HepG2 (cell line): Measurements from ENCODE around the gene CLIP2. TPM values are rescaled to one million over a fixed set of nuclear protein-coding genes. Genes with fewer than 3 reads are reported as not detected.

Experiments
- AFF4 ChIP-seq: sonication (generic); formaldehyde crosslinking; IDR thresholded peaks from 2 replicates; pipeline ENCODE4 v1.4.0; 2020; ENCODE audit warnings: missing genetic modification reagents
- CREBL2 ChIP-seq: sonication (generic); formaldehyde crosslinking; IDR thresholded peaks from 2 replicates; pipeline ENCODE4 v1.8.1; 2023; ENCODE audit warnings: missing genetic modification reagents, mild to moderate bottlenecking, borderline replicate concordance
- DR1 ChIP-seq: sonication (generic); formaldehyde crosslinking; IDR thresholded peaks from 2 replicates; pipeline ENCODE4 v1.8.0; 2021; ENCODE audit warnings: mild to moderate bottlenecking, missing genetic modification reagents, inconsistent platforms
- GATA4 ChIP-seq: sonication (generic); IDR thresholded peaks from 2 replicates; pipeline ENCODE4 v1.6.1; 2016; ENCODE audit warnings: antibody characterized with exemption, low read depth, borderline replicate concordance
- KAT2B ChIP-seq: fragments of 150-350 bp; IDR thresholded peaks from 2 replicates; pipeline ENCODE4 v1.6.1; 2014; ENCODE audit warnings: low read depth, low read length, borderline replicate concordance
- NR0B2 ChIP-seq: sonication (generic); formaldehyde crosslinking; IDR thresholded peaks from 2 replicates; pipeline ENCODE4 v1.4.0; 2020; ENCODE audit warnings: mild to moderate bottlenecking, missing genetic modification reagents
- NR2F2 ChIP-seq: IDR thresholded peaks from 2 replicates; pipeline ENCODE4 v1.6.1; 2012; ENCODE audit warnings: low read depth, inconsistent platforms, borderline replicate concordance
- PAF1 ChIP-seq: IDR thresholded peaks from 2 replicates; pipeline ENCODE4 v1.6.1; 2016; ENCODE audit warnings: missing genetic modification reagents, missing compliant biosample characterization
- PHF8 ChIP-seq: sonication (generic); formaldehyde crosslinking; IDR thresholded peaks from 2 replicates; pipeline ENCODE4 v1.5.0; 2020; ENCODE audit warnings: missing genetic modification reagents
- RAD21 ChIP-seq: fragments of 450-650 bp; formaldehyde crosslinking; IDR thresholded peaks from 2 replicates; pipeline ENCODE4 v1.5.0; 2020; ENCODE audit warnings: mild to moderate bottlenecking
- RARA ChIP-seq: IDR thresholded peaks from 2 replicates; pipeline ENCODE4 v1.6.1; 2016; ENCODE audit warnings: missing genetic modification reagents, missing compliant biosample characterization
- RBM39 ChIP-seq: fragments of 200-400 bp; formaldehyde crosslinking; IDR thresholded peaks from one replicate; pipeline ENCODE4 v1.6.1; 2018; ENCODE audit warnings: antibody characterized with exemption, mild to moderate bottlenecking, low read depth, low read length; ENCODE audit not compliant: poor library complexity, severe bottlenecking
- RELA ChIP-seq: sonication (generic); formaldehyde crosslinking; IDR thresholded peaks from 2 replicates; pipeline ENCODE4 v1.4.0; 2020; ENCODE audit warnings: missing genetic modification reagents
- ZBTB20 ChIP-seq: sonication (generic); formaldehyde crosslinking; IDR thresholded peaks from 2 replicates; pipeline ENCODE4 v1.8.1; 2023; ENCODE audit warnings: missing genetic modification reagents, low read depth, mild to moderate bottlenecking, borderline replicate concordance
- ZBTB7B ChIP-seq: sonication (generic); formaldehyde crosslinking; IDR thresholded peaks from 2 replicates; pipeline ENCODE4 v1.4.0; 2020; ENCODE audit warnings: missing genetic modification reagents
- ZFP41 ChIP-seq: sonication (generic); formaldehyde crosslinking; IDR thresholded peaks from 2 replicates; pipeline ENCODE4 v1.4.0; 2020; ENCODE audit warnings: mild to moderate bottlenecking, missing genetic modification reagents, borderline replicate concordance
- ZNF124 ChIP-seq: sonication (generic); formaldehyde crosslinking; IDR thresholded peaks from 2 replicates; pipeline ENCODE4 v1.4.0; 2020; ENCODE audit warnings: missing genetic modification reagents
- ZNF431 ChIP-seq: sonication (generic); formaldehyde crosslinking; IDR thresholded peaks from 2 replicates; pipeline ENCODE4 v1.9.0; 2022; ENCODE audit warnings: missing genetic modification reagents, low read depth, mild to moderate bottlenecking, borderline replicate concordance
- ZNF652 ChIP-seq: IDR thresholded peaks from 2 replicates; pipeline ENCODE4 v1.6.1; 2016; ENCODE audit warnings: low read depth, borderline replicate concordance
- ZNF678 ChIP-seq: sonication (generic); formaldehyde crosslinking; IDR thresholded peaks from 2 replicates; pipeline ENCODE4 v1.4.0; 2020; ENCODE audit warnings: mild to moderate bottlenecking, missing genetic modification reagents
- ZNF746 ChIP-seq: sonication (generic); formaldehyde crosslinking; IDR thresholded peaks from 2 replicates; pipeline ENCODE4 v1.8.0; 2022; ENCODE audit warnings: mild to moderate bottlenecking, missing genetic modification reagents
- ZNF777 ChIP-seq: sonication (generic); formaldehyde crosslinking; IDR thresholded peaks from 2 replicates; pipeline ENCODE4 v1.4.0; 2020; ENCODE audit warnings: missing genetic modification reagents
- polyA plus RNA-seq, 8 experiments: library from polyadenylated mRNA; depleted of rRNA in 3 of 8; stranded (reverse) in 7 of 8; unstranded in 1 of 8; fragments of >200 nt; fragmentation: Illumina TruSeq in 4 of 8; extraction: Trizol in 4 of 8; gene quantifications; 2 replicates each; pipeline versions ENCODE4 v1.2.1 to v1.2.3, GENCODE V29; 2011 to 2016; ENCODE audit warnings: low read depth in 4 of 8, missing spikeins in 1 of 8, mixed read lengths in 1 of 8; ENCODE audit not compliant: insufficient read depth in 1 of 8
- total RNA-seq, 5 experiments: library from RNA; depleted of rRNA; stranded (reverse); fragments of >200 nt; fragmentation: Illumina TruSeq; extraction: Trizol; gene quantifications; 2 replicates each; pipeline ENCODE4 v1.2.3, GENCODE V29; 2016; ENCODE audit warnings: low read depth in 1 of 5
- TF ChIP-seq, protein P1 (sequence below): fragments of 450-650 bp; IDR thresholded peaks from 2 replicates; pipeline ENCODE4 v1.6.1; 2017
- TF ChIP-seq, protein P2 (sequence below): sonication (generic); formaldehyde crosslinking; IDR thresholded peaks from 2 replicates; pipeline ENCODE4 v1.4.0; 2020; ENCODE audit warnings: missing genetic modification reagents

The CLIP2 gene
- total and polyA plus RNA-seq, 2 of the 13 experiments (the other 11 are each of a cell fraction or from before 2014, with no cell fraction given) = 6.5 to 17.4 TPM

DNA sequence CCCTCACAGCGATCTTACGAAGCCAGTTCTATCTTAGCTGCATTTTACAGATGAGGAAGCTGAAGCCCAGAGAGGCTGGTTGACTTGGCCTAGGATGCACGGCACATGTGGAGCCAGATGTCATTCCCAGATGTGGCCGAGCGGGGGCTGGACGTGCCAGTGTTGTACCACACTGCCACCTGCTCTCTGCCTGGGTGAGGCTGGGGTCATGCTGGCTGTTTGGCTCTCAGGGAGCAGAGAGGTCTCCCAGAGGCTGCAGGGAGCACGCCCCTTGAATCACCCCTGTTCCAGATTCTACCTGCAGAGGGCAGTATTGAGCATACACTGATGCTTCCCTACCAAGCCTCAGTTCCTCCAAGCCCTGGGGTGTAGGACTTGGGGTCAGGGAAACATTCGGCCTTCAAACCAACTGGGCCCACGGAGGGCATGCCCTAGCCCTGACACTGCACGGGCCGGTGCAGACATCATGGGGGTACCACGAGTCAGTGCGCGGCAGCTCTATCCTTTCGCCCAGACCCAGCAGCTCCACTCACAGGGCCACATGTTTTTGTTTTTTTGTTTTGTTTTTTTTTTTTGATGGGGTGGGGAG lies 160.7 kb downstream of the CLIP2 start (continued):
- TF ChIP-seq CREBL2 (CRISPR knock-in tag) = no peak
- 0 out of 2 replicates have a peak, but pooled peaks have one; percentile 19 for TF ChIP-seq RARA (CRISPR knock-in tag)
- no peak for TF ChIP-seq ZBTB20 (CRISPR knock-in tag)
- peak; percentile 22; the same call in 1 of the 2 replicates for TF ChIP-seq DR1 (CRISPR knock-in tag)
- TF ChIP-seq RBM39 = no peak
- no peak for TF ChIP-seq ZNF746
- TF ChIP-seq NR0B2 (CRISPR knock-in tag) = no peak
- no peak for TF ChIP-seq ZNF652 (CRISPR knock-in tag)
- TF ChIP-seq, protein P1, sequence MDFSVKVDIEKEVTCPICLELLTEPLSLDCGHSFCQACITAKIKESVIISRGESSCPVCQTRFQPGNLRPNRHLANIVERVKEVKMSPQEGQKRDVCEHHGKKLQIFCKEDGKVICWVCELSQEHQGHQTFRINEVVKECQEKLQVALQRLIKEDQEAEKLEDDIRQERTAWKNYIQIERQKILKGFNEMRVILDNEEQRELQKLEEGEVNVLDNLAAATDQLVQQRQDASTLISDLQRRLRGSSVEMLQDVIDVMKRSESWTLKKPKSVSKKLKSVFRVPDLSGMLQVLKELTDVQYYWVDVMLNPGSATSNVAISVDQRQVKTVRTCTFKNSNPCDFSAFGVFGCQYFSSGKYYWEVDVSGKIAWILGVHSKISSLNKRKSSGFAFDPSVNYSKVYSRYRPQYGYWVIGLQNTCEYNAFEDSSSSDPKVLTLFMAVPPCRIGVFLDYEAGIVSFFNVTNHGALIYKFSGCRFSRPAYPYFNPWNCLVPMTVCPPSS = no peak
- TF ChIP-seq ZFP41 (CRISPR knock-in tag) = no peak
- TF ChIP-seq PAF1 (CRISPR knock-in tag) = no peak
- TF ChIP-seq ZNF124 (CRISPR knock-in tag) = no peak
- TF ChIP-seq, protein P2, sequence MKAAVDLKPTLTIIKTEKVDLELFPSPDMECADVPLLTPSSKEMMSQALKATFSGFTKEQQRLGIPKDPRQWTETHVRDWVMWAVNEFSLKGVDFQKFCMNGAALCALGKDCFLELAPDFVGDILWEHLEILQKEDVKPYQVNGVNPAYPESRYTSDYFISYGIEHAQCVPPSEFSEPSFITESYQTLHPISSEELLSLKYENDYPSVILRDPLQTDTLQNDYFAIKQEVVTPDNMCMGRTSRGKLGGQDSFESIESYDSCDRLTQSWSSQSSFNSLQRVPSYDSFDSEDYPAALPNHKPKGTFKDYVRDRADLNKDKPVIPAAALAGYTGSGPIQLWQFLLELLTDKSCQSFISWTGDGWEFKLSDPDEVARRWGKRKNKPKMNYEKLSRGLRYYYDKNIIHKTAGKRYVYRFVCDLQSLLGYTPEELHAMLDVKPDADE = no peak
- TF ChIP-seq KAT2B = no peak
- no peak for TF ChIP-seq ZNF678
- TF ChIP-seq AFF4 (CRISPR knock-in tag) = no peak
- TF ChIP-seq ZBTB7B (CRISPR knock-in tag) = no peak
- TF ChIP-seq ZNF431 (CRISPR knock-in tag) = no peak
- TF ChIP-seq ZNF777 (CRISPR knock-in tag) = no peak
- TF ChIP-seq PHF8 (CRISPR knock-in tag) = no peak
- TF ChIP-seq GATA4 = no peak
- no peak for TF ChIP-seq RELA (CRISPR knock-in tag)
- no peak for TF ChIP-seq NR2F2
- TF ChIP-seq RAD21 (CRISPR knock-in tag) = peak; percentile 64
